ENCODE data around the gene KRTAP2-1. TPM values are rescaled to one million over a fixed set of nuclear protein-coding genes. Genes with fewer than 3 reads are reported as not detected.
"Not testable (repeated sequence)": the region's sequence is repeated elsewhere in the genome, so short reads cannot be mapped to it uniquely, and the experiment has no call there.

KRTAP2-1 gene
- total RNA-seq, 4 donors from 2014 or later, result not detected

GRCh38 chr17:41049110-41049509, 2.0 kb upstream of the KRTAP2-1 start:
- Histone ChIP-seq H3K9me3 (no peaks in the 10 kb centered on the region), H3K4me3 (no peak overlapping the region), H3K27ac (no peak overlapping the region), H3K36me3 (no peaks in the 10 kb centered on the region), H3K4me1 (no peaks in the 10 kb centered on the region), H3K27me3 (peaks cover 0 to 14% (median 0%) of the 10 kb centered on the region in 4 donors)
- no peak for DNase-seq
- intact Hi-C loops (cut with DNase I), result no loop called here
- WGBS, 2 donors, result 26 to 37% methylated on average over 2 of the region's 2 CpGs
- TF ChIP-seq POLR2A (IDR thresholded peaks at IDR 0.05), result no peak
- no peak for TF ChIP-seq CTCF (IDR thresholded peaks at IDR 0.05)

GRCh38 chr17:41048441-41048840, 1.3 kb upstream of the KRTAP2-1 start:
- H3K9me3 ChIP-seq, result no peaks in the 10 kb centered on the region
- DNase-seq, result no peak
- H3K36me3 ChIP-seq, result no peaks in the 10 kb centered on the region
- WGBS, 2 donors, result 40 to 53% methylated on average over 7 of the region's 7 CpGs
- no peak overlapping the region for H3K27ac ChIP-seq
- no peak for TF ChIP-seq POLR2A (IDR thresholded peaks at IDR 0.05)
- TF ChIP-seq CTCF (IDR thresholded peaks at IDR 0.05), result no peak
- no peak overlapping the region for H3K4me3 ChIP-seq
- peaks cover 0 to 14% (median 0%) of the 10 kb centered on the region in 4 donors for H3K27me3 ChIP-seq
- H3K4me1 ChIP-seq, result no peaks in the 10 kb centered on the region
- intact Hi-C loops (cut with DNase I), result no loop called here

GRCh38 chr17:41042953-41043352, 4.2 kb downstream of the KRTAP2-1 start:
- peaks cover 0 to 11% (median 0%) of the 10 kb centered on the region in 3 donors for H3K4me1 ChIP-seq
- H3K36me3 ChIP-seq, result no peaks in the 10 kb centered on the region
- 96 to 100% methylated on average over 1 of the region's 1 CpG for WGBS, 2 donors
- H3K27ac ChIP-seq, result no peak overlapping the region
- H3K4me3 ChIP-seq, result no peak overlapping the region
- peaks cover 0 to 5% (median 0%) of the 10 kb centered on the region in 4 donors for H3K27me3 ChIP-seq
- TF ChIP-seq CTCF (IDR thresholded peaks at IDR 0.05), result no peak
- no peak for TF ChIP-seq POLR2A (IDR thresholded peaks at IDR 0.05)
- no peaks in the 10 kb centered on the region for H3K9me3 ChIP-seq
- DNase-seq, result no peak
- intact Hi-C loops (cut with DNase I), result no loop called here

GRCh38 chr17:41040783-41041571, 6.1 kb downstream of the KRTAP2-1 start, which contains the start of gene KRTAP1-1:
KRTAP1-1 (minus strand) TSS chr17:41041450; CDS start chr17:41041397, 53 bp downstream.
- intact Hi-C loops (cut with DNase I); DNase-seq; H3K9me3 ChIP-seq; H3K27ac ChIP-seq; H3K27me3 ChIP-seq; H3K36me3 ChIP-seq; H3K4me3 ChIP-seq: not testable (repeated sequence)
- peaks cover 0 to 11% (median 0%) of the 10 kb centered on the region in 3 donors for H3K4me1 ChIP-seq
- WGBS, 2 donors, result 37 to 76% methylated on average over 3 to 8 of the region's 14 CpGs

GRCh38 chr17:41037853-41038350, 9.2 kb downstream of the KRTAP2-1 start:
- TF ChIP-seq POLR2A (IDR thresholded peaks at IDR 0.05), result no peak
- no peak for TF ChIP-seq CTCF (IDR thresholded peaks at IDR 0.05)
- intact Hi-C loops (cut with DNase I), result no loop called here
- no peak for DNase-seq
- H3K4me3 ChIP-seq, result no peak overlapping the region
- no peak overlapping the region for H3K27ac ChIP-seq
- peaks cover 0 to 22% (median 3%) of the 10 kb centered on the region in 3 donors for H3K4me1 ChIP-seq
- H3K9me3 ChIP-seq, result no peaks in the 10 kb centered on the region
- H3K27me3 ChIP-seq, result no peaks in the 10 kb centered on the region
- 65 to 66% methylated on average over 2 of the region's 2 CpGs for WGBS, 2 donors
- H3K36me3 ChIP-seq, result no peaks in the 10 kb centered on the region

GRCh38 chr17:41034346-41034935, 12.7 kb downstream of the KRTAP2-1 start, which contains the start of gene KRTAP1-3:
KRTAP1-3 (minus strand) TSS chr17:41034874; CDS start chr17:41034821, 53 bp downstream.
- H3K27me3 ChIP-seq; DNase-seq; H3K4me3 ChIP-seq; intact Hi-C loops (cut with DNase I); H3K36me3 ChIP-seq; H3K9me3 ChIP-seq; H3K27ac ChIP-seq: not testable (repeated sequence)
- WGBS, 2 donors, result 90 to 91% methylated on average over 3 to 7 of the region's 10 CpGs
- H3K4me1 ChIP-seq, result peaks cover 0 to 16% (median 3%) of the 10 kb centered on the region in 3 donors
